Activated CD8-positive, alpha-beta memory T cell treated with anti-CD3 and anti-CD28 coated beads for 24 hours (primary cell): ENCODE data around the gene CD300LB.
"Not testable (repeated sequence)": the region's sequence is repeated elsewhere in the genome, so short reads cannot be mapped to it uniquely, and the experiment has no call there.

Experiments used
- DNase-seq: peaks from one replicate; pipeline ENCODE4 v3.0.0-alpha.2; 2020

CD300LB gene

DNA sequence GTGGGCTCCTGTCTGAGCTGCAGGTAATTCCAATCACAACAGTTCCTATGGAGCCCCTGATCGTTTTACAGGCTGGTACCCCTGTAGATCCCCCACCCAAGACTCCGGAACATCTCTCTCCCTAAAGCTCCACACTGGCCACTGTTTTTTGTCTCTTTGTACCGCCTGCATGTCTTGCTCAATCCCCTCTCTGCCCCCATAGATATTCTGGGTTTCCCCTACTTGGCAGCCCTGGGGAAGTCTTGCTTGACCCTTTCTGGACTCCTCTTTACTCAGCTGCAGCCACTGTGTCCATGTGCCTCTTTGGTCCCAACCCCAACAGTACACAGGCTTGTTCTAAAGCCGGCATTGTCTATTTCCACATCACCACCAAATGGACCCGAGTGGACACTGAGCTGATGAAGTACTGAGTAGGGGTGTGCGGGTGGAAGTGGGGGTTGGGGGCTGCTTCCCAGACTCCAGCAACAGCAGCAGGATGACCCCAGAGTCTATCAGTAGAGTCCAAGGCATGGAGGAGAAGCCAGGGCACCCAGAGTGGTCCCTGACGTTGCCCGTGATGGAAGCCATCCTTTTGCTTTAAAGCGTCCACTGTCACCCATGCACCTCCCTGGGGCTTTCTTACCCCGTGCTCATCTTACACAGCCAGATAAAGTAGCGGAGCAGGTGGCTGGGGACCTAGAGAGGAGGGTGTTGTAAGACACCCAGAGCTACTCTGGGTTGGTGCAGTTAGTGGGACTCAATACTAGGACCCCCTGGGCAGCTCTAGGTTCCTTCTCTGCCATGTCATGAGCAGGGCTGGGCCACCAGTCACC is 6.4 kb downstream of the CD300LB start:
- peak; percentile 32 for DNase-seq

- peak; percentile 38 for DNase-seq
Observed at GRCh38 chr17:74523308-74523707, 8.0 kb downstream of the CD300LB start.

DNA sequence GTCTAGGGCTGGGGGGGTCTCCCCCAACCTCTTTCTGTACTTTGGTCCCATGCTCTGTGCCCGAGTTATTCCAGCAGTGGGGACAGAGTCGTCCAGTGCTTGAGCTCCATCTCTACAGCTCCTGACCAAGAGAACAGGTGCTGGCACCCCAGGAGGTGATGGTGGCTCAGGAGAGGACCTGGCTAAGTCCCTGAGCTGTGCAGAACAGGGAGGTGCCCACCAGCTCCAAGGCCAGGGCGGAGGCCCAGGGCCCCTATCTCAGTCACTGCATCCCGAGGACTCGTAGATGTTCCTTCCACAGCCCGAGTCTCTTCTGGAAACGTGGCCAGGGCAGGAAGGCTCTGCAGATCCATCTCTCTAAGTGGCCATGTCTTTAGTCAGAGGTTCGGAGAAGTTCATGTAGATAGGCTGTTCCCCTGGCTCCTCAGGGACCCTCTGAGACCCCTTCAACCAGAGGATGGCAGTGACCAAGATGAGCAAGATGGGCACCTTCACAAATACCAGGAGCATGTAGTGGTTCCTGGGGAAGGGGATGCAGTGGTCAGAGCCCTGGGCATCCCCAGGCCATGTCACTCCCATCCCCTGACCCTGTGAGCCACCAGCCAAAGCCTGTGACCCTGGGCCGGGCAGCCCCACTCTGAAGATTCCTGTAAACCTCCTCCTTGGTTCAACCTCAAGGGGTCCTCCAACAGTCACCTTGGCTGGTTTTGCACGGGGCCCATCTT is 8.7 kb downstream of the CD300LB start:
- DNase-seq, result peak; percentile 50

GRCh38 chr17:74521701-74522201 is 9.5 kb downstream of the CD300LB start:
- DNase-seq, result peak; percentile 56

- DNase-seq, result peak; percentile 37
Observed at GRCh38 chr17:74520790-74521480, 10.3 kb downstream of the CD300LB start.

DNA sequence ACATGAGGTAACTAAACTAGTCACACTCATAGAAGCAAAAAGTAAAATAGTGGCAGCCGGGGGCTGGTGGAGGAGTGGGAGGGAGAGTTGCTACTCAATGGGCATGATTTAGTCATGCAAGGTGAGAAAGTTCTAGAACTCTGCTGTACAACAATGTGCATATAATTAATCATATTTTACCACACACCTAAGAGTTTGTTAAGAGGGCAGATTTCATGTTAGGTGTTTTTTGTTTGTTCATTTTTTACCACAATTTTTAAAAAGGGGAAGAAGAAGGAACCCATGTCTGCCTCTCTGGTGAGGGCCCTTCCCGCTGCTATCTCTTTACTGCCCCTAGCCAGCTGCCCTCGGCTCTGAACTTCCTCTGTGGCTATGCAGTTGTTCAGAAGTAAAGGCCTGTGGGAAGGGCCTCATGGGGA is 11.2 kb downstream of the CD300LB start:
- no peak for DNase-seq

- peak; percentile 19 for DNase-seq
Observed at GRCh38 chr17:74518413-74518981, 12.8 kb downstream of the CD300LB start.

DNA sequence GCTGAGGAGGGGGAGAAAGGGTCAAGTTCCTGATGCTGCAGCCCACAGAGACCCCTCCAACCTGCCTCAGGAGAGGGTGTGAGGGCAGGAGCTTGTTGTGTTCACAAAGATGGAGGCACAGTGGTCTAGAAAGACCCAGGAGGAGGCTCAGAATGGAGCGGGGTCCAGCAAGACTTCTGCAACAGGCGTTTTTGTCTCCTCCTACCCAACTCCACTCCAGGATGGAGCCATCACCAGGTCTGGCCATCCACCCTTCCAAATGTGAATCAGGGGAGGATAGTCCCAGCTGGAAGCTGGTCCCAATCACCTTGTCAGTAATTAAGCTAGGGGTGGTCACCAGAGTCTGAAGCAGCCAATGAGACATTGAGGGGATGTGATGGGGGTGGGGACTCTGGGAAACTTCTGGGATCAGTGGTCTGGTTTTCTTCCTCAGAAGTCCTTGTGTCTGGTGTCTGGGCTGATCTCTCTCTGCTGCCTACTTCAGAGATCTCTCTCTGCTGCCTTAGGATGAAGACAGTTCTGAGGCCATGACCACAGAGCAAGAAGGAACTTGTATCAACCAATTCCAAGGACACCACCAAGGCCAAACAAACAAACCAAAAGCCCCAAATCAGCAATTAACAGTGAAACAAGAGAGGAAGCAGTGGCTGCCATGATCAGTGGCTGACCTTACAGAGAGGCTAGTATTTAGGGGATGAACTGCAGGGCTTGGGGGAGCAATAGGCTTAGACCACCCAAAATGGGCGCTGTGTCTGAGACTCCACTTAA is 14.5 kb downstream of the CD300LB start:
- peak; percentile 43 for DNase-seq

GRCh38 chr17:74515941-74516340 is 15.3 kb downstream of the CD300LB start:
- peak; percentile 37 for DNase-seq

DNA sequence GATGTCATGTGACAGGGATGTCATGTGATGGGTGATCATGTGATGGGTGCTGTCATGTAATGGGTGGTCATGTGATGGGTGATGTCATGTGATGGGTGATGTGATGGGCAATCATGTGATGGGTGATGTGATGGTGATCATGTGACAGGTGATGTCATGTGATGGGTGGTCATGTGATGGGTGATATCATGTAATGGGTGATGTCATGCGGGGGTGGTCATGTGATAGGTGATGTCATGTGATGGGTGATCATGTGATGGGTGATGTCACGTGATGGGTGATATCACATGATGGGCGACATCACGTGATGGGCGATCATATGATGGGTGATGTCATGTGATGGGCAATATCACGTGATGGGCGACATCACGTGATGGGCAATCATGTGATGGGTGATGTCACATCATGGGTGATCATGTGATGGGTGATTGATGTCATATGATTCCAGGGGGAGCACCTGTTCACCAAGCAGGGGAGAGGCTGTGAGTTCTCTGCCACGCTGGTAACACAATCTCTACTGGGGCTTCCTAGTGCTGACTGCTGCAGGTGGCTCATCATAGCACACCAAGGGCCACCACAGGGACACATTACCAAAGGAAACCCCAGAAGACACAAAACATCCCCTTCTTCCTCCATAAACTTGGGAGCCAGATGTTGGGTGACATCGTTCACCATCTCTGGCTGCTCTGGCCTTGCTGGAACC is 16.5 kb downstream of the CD300LB start:
- DNase-seq, result peak; percentile 57

DNA sequence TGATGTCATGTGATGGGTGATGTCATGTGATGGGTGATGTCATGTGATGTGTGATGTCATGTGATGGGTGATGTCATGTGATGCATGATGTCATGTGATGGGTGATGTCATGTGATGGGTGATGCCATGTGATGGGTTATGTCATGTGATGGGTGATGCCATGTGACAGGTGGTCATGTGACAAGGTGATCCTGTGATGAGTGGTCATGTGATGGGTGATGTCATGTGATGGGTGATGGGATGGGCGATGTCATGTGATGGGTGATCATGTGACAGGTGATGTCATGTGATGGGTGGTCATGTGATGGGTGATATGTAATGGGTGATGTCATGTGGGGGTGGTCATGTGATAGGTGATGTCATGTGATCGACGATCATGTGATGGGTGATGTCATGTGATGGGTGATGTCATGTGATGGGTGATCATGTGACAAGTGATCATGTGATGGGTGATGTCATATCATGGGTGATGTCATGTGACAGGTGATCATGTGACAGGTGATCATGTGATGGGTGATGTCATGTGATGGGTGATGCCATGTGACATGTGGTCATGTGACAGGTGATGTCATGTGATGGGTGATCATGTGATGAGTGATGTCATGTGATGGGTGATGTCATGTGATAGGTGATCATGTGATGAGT is 17.2 kb downstream of the CD300LB start:
- peak; percentile 61 for DNase-seq

- peak; percentile 61 for DNase-seq
Observed at GRCh38 chr17:74512624-74513091, 18.6 kb downstream of the CD300LB start.

DNA sequence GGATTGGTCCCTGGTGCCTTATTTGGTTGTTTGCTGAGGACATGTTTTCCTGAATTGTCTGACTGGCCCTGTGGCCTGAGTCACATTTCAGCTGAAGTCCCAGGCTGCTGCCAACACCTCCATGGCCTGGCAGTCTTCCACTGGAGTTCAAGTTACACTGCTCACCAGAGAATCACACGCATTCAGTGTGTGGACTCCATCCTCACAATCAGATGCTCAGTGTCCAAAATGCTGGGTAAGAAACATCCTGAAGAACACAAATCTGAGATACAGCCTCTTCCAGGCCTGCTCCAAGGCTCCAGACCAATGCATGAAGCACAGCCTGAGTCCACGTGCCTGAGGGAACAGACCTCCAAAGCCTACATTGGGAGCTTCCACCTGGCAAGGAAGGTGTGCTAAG is 19.2 kb downstream of the CD300LB start:
- peak; percentile 43 for DNase-seq

- no peak for DNase-seq
Observed at GRCh38 chr17:74508156-74508555, 23.1 kb downstream of the CD300LB start.

- not testable (repeated sequence) for DNase-seq
Observed at GRCh38 chr17:74503949-74504348, 27.3 kb downstream of the CD300LB start.

DNA sequence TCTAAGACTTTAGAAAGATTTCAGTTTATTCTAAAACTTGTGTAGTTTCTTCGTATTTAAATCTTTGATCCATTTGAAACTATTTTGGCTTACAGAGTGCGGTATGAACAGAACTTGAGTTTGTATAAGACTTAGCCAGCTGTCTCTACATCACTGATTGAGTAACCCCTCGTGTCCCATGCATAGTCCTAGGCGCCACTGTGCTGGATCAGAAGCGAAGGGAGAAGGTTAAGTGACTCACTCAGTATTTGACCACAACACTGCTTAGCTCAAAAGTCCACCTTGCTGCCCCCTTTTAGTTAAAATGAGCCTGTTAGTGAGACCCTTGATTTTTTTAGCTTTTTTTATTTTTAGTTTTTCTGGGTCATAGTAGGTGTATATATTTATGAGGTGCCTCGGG is 28.4 kb downstream of the CD300LB start:
- DNase-seq, result peak; percentile 28

- DNase-seq, result peak; percentile 21
Observed at GRCh38 chr17:74499992-74500391, 31.3 kb downstream of the CD300LB start.

DNA sequence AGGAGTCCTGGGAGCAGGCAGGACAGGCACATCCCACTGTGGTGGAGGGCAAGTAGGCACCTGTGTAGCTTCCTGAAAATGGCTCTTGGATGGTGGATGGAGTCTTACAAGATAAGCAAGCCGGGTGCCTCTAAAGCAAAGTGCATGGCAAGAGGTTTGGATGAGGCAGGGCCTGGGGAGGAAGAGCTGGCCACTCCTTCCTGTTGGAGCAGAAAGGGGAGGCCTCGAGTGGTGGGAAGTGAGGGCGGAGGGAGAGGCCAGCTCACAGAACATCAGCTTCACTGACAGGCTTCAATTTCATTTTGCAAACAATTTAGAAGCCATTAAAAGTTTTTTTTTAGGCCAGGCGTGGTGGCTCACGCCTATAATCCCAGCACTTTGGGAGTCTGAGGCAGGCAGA is 33.8 kb downstream of the CD300LB start:
- DNase-seq, result peak; percentile 43

DNA sequence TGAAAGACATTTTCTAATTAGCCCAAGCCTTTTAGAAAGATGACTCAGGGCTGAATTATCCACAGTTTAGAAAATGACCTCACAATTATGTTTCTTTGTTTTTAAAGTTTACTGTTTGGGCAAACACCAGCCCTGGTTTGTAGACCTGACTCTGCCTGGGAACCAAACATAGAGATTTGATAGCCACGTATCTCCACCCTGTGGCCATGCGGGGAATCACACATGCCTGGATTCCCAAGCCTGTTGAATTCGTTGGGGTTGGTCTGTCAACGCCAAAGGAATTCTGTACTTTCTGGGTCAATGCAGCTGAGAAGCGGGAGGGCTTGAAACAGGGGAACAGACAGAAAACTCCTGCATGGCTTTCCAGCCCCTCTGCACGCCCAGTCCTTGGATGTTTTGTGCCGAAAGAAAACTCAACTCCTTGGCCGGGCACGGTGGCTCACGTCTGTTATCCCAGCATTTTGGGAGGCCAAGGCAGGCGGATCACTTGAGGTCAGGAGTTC is 37.9 kb downstream of the CD300LB start:
- peak; percentile 86 for DNase-seq

GRCh38 chr17:74491626-74492025 is 39.6 kb downstream of the CD300LB start:
- no peak for DNase-seq

DNA sequence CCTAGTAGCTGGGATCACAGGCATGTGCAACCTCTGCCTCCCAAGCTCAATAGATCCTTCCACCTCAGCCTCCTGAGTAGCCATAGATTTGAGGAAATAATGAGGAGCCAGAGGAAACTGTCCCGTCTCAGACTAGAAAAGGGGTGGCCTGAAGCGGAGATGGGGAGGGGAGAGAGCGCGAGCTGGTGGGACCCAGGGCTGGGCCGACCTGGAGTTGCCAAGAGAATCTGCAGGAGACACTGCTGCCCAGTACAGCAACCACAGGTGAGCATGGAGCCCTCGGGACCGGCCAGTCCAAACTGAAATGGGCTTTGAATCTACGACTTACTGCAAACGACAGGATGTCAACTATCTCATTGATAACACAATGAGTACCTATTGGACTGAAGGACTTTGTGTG is 40.6 kb downstream of the CD300LB start:
- DNase-seq, result no peak
